Heart left ventricle (tissue), 16 donors: ENCODE results near the gene TBR1. TPM values are rescaled to one million over a fixed set of nuclear protein-coding genes. Genes with fewer than 3 reads are reported as not detected.

Experiments
- ATAC-seq, 4 donors: fragments of 200-7000 bp; cut with Tn5 transposase; one replicate each; pipeline ENCODE4 v1.9.1; 2020 to 2022; ENCODE audit warnings: moderate library complexity in 4 of 4, mild to moderate bottlenecking in 3 of 4, moderate number of reproducible peaks in 1 of 4
- DNase-seq, 5 donors: peaks; one replicate each; pipeline ENCODE4 v3.0.0-alpha.2; 2020
- H3K27ac ChIP-seq, 12 donors: fragments of 200-600 bp; sonication (generic) in 4 of 12; one replicate each; pipeline versions ENCODE4 v1.5.0 to v1.8.0; 2016 to 2022; ENCODE audit warnings: mild to moderate bottlenecking in 2 of 12
- H3K27me3 ChIP-seq, 9 donors: fragments of 200-600 bp; sonication (generic) in 2 of 9; one replicate each; pipeline versions ENCODE4 v1.5.1 to v1.8.0; 2016 to 2022; ENCODE audit warnings: mild to moderate bottlenecking in 3 of 9
- H3K36me3 ChIP-seq, 9 donors: fragments of 200-600 bp; sonication (generic) in 2 of 9; one replicate each; pipeline versions ENCODE4 v1.5.0 to v1.8.0; 2018 to 2022; ENCODE audit warnings: mild to moderate bottlenecking in 2 of 9
- H3K4me1 ChIP-seq, 12 donors: fragments of 200-600 bp; sonication (generic) in 4 of 12; one replicate each; pipeline versions ENCODE4 v1.5.0 to v1.8.0; 2016 to 2022; ENCODE audit warnings: mild to moderate bottlenecking in 3 of 12
- H3K4me3 ChIP-seq, 12 donors: fragments of 200-600 bp; sonication (generic) in 4 of 12; one replicate each; pipeline versions ENCODE4 v1.5.0 to v1.8.0; 2017 to 2022; ENCODE audit warnings: mild to moderate bottlenecking in 9 of 12, moderate library complexity in 4 of 12
- H3K9me3 ChIP-seq, 12 donors: fragments of 200-600 bp; sonication (generic) in 4 of 12; one replicate each; pipeline versions ENCODE4 v1.5.0 to v1.8.0; 2016 to 2022; ENCODE audit warnings: mild to moderate bottlenecking in 1 of 12
- POLR2A ChIP-seq, 2 donors: fragments of 450-650 bp; IDR thresholded peaks; one replicate each; pipeline ENCODE4 v1.6.1; 2017; ENCODE audit warnings: antibody characterized with exemption in 2 of 2, mild to moderate bottlenecking in 2 of 2, moderate library complexity in 2 of 2
- WGBS, 4 donors: extraction: QIAGEN DNeasy Blood & Tissue Kit in 2 of 4; methylation state at CpG; one replicate each; pipeline versions ENCODE4 v1.1.5 to v1.1.7; 2013 to 2018; 5-methylcytosine and 5-hydroxymethylcytosine counted together
- intact Hi-C, 10 donors: fragments of 100-400 bp; cut with DNase I; formaldehyde crosslinking; loops; one replicate each; pipeline versions ENCODE4 v1.11.1 to v1.14.2; 2022
- polyA plus RNA-seq, 2 donors: library from polyadenylated mRNA; stranded (reverse); fragments of 200-250 nt; gene quantifications; one replicate each; pipeline ENCODE4 v1.2.3, GENCODE V29; 2013
- total RNA-seq, 9 donors: library from RNA; depleted of rRNA in 2 of 9; stranded (reverse); fragments of >200 nt in 2 of 9; fragmentation: NEBNext Ultra II Directional in 3 of 9; extraction: Animal tissue kit (Norgen Biotek cat#: 25700) in 3 of 9; gene quantifications; one replicate each; pipeline versions ENCODE4 v1.1.0 to v1.2.4, GENCODE V29; 2016 to 2023
- TF ChIP-seq, protein P1 (sequence below), 12 donors: fragments of 200-600 bp; sonication (generic) in 4 of 12; IDR thresholded peaks; one replicate each; pipeline versions ENCODE4 v1.5.0 to v1.8.0; 2018 to 2022; ENCODE audit warnings: antibody characterized with exemption in 12 of 12, mild to moderate bottlenecking in 5 of 12
- donor health status: ischemic (EF 13 %, LVEDD 7.1; RV severe dilation, severe dysfunction).
- donor health status: healthy with polysubstance abuse.
- donor health status: DM: no; HTN: yes; CAD: no.
- donor health status: DM: no; HTN: no; CAD: no.
- donor health status: ischemic (EF 25% LVEDD 6.9; RV normal size, moderate dysfunction).
- donor health status: ischemic (EF 25% LVEDD 5.7; RV mildly dilated, moderate dysfunction).
- donor health status: healthy.
- donor health status: DM: yes; HTN: yes; CAD: no.
- donor health status: ischemic (EF 35%, LVEDD 5.7; RV mildly dilated, moderate dysfunction).
- donor health status: nonischemic (EF 11% LVEDD 7.7; RV severe dilation, severe dysfunction).
- donor health status: DM: yes; HTN: yes; CAD: no.
- donor health status: PGD.
- donor health status: ischemic (EF 29% LVEDD 5.4; RV normal size, mild dysfunction).
- donor health status: nonischemic (EF 23%, LVEDD 6.1; RV moderate dilation, normal function).

Gene TBR1
- total and polyA plus RNA-seq, 11 donors: 1.0 TPM; not detected in 10

DNA sequence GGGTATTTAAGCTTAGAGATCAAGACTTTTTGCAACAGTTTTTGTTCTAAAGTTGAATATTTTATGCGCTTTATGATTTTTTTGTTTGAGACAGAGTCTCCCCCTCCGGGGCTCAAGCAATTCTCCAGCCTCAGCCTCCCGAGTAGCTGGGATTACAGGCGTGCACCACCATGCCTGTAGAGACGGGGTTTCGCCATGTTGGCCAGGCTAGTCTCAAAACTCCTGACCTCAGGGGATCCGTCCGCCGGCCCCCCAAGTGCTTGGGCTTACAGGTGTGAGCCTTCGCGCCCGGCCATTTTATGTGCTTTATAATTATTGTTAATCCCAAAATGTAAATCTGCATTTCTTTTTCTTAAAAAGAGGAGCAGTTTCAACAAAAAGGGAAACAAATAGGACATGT, 29.0 kb downstream of the TBR1 start:
- ATAC-seq: no peak
- Histone ChIP-seq H3K27me3 (peaks cover 0 to 42% (median 10%) of the 10 kb centered on the region in 9 donors), H3K36me3 (no peaks in the 10 kb centered on the region), H3K4me3 (no peak overlapping the region), H3K4me1 (no peaks in the 10 kb centered on the region), H3K27ac (no peak overlapping the region), H3K9me3 (no peaks in the 10 kb centered on the region)
- DNase-seq: no peak
- intact Hi-C loops: no loop called here
- TF ChIP-seq POLR2A (IDR thresholded peaks at IDR 0.05): no peak
- TF ChIP-seq, protein P1, sequence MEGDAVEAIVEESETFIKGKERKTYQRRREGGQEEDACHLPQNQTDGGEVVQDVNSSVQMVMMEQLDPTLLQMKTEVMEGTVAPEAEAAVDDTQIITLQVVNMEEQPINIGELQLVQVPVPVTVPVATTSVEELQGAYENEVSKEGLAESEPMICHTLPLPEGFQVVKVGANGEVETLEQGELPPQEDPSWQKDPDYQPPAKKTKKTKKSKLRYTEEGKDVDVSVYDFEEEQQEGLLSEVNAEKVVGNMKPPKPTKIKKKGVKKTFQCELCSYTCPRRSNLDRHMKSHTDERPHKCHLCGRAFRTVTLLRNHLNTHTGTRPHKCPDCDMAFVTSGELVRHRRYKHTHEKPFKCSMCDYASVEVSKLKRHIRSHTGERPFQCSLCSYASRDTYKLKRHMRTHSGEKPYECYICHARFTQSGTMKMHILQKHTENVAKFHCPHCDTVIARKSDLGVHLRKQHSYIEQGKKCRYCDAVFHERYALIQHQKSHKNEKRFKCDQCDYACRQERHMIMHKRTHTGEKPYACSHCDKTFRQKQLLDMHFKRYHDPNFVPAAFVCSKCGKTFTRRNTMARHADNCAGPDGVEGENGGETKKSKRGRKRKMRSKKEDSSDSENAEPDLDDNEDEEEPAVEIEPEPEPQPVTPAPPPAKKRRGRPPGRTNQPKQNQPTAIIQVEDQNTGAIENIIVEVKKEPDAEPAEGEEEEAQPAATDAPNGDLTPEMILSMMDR (IDR thresholded peaks at IDR 0.05): no peak
- WGBS, 4 donors: 90 to 96% (median 93%) methylated on average over 12 of the region's 12 CpGs

DNA sequence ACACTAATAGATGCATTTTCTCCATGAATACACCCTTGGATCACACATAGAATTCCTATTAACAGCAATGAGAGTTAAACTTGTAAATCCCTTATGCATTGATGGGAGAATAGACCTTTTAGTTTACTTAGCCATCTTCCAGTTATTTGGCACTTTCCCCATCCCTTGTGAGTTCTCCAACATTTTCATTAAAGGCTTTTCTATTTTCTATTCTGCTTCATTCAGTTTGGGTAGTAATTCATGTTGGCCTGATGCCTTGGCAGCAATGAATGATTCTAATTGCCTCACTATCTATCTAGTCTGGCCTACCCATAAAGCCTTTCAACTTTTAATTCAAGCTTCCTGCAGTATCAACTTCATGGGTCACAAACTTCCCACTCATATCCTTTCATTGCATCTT, 32.3 kb downstream of the TBR1 start:
- no peak for DNase-seq
- H3K27ac ChIP-seq: no peak overlapping the region
- intact Hi-C loops: no loop called here
- H3K9me3 ChIP-seq: no peaks in the 10 kb centered on the region
- H3K4me1 ChIP-seq: no peaks in the 10 kb centered on the region
- H3K36me3 ChIP-seq: no peaks in the 10 kb centered on the region
- ATAC-seq: no peak
- peaks cover 0 to 22% (median 0%) of the 10 kb centered on the region in 9 donors for H3K27me3 ChIP-seq
- no peak for TF ChIP-seq POLR2A (IDR thresholded peaks at IDR 0.05)
- TF ChIP-seq, protein P1 (IDR thresholded peaks at IDR 0.05): no peak
- no peak overlapping the region for H3K4me3 ChIP-seq

DNA sequence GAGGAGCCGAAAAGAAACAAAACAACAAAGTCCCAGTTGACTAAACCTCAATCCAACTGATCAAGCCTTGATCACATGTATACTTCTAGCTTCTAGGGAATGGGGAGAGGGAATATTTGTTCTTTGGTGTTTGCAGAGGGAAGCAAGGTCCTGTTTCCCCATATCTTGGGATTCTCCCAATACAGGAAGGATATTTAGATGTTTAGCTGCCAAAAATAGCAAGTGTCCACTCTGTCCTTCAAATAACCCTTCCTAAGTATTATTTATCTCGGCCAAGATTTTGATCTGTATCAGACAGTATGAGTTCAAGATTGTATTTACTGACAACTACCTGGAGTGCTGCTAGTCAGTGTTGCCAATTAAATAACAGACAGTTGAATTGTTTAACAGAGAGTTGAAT, 55.5 kb downstream of the TBR1 start:
- peaks cover 0 to 10% (median 0%) of the 10 kb centered on the region in 12 donors for H3K9me3 ChIP-seq
- ATAC-seq (no peak), DNase-seq (no peak)
- H3K36me3 ChIP-seq: no peaks in the 10 kb centered on the region
- no peak for TF ChIP-seq POLR2A (IDR thresholded peaks at IDR 0.05)
- TF ChIP-seq, protein P1 (IDR thresholded peaks at IDR 0.05): no peak
- H3K27me3 ChIP-seq: peaks cover 0 to 5% (median 0%) of the 10 kb centered on the region in 9 donors
- 65 to 78% (median 75%) methylated on average over 2 of the region's 2 CpGs for WGBS, 4 donors
- intact Hi-C loops: no loop called here
- no peak overlapping the region for H3K4me3 ChIP-seq
- H3K27ac ChIP-seq: no peak overlapping the region
- no peaks in the 10 kb centered on the region for H3K4me1 ChIP-seq

DNA sequence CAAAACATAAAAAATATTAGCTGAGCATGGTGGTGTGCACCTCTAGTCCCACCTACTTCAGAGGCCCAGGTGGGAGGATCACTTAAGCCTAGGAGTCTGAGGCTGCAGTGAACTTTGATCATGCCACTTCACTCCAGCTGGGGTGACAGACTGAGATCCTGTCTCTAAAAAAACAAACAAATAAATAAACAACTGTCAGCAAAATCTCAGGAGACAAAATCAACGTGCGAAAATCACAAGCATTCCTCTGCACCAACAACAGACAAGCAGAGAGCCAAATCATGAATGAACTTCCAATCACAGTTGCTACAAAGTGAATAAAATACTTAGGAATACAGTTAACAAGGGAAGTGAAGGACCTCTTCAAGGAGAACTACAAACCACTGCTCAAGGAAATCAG, 58.8 kb downstream of the TBR1 start:
- Histone ChIP-seq H3K27ac (no peak overlapping the region), H3K9me3 (peaks cover 0 to 10% (median under 1%) of the 10 kb centered on the region in 12 donors), H3K27me3 (peaks cover 0 to 5% (median 0%) of the 10 kb centered on the region in 9 donors), H3K36me3 (no peaks in the 10 kb centered on the region), H3K4me1 (no peaks in the 10 kb centered on the region), H3K4me3 (no peak overlapping the region)
- ATAC-seq: no peak
- TF ChIP-seq POLR2A (IDR thresholded peaks at IDR 0.05): no peak
- WGBS, 4 donors: 78 to 89% (median 85%) methylated on average over 2 of the region's 2 CpGs
- intact Hi-C loops: no loop called here
- no peak for DNase-seq

Other genes starting within 250 kb of the TBR1 start
- 10 to 100 TPM; 22.9 to 64.5 (median 46.1) TPM for gene PSMD14, start 107.9 kb upstream of the TBR1 start, total RNA-seq
- gene PSMD14, start 107.9 kb upstream of the TBR1 start, polyA plus RNA-seq: 10 to 100 TPM; 32.6 to 87.7 TPM
- under 1 TPM in 1 of 9 donors, not detected in 8; 0.11 TPM for gene SLC4A10, start 208.1 kb downstream of the TBR1 start, total RNA-seq
- gene SLC4A10, start 208.1 kb downstream of the TBR1 start, polyA plus RNA-seq: not detected